ENCODE results near the gene KCNMA1.

GRCh38 chr10:77577666-77578229 is 59.9 kb downstream of the KCNMA1 start:
- no peak for TF ChIP-seq GATA3 (IDR thresholded peaks at IDR 0.05; ENCODE audit: low read depth, low read length)
- no peak for TF ChIP-seq GATA2 (IDR thresholded peaks at IDR 0.05; ENCODE audit: low read depth, low read length)

Measured in SH-SY5Y (cell line).